CD4-positive, alpha-beta T cell treated with Interleukin-10 for 1 hour (primary cell): ENCODE results near the gene NECTIN2.
"Not testable (repeated sequence)": the region's sequence is repeated elsewhere in the genome, so short reads cannot be mapped to it uniquely, and the experiment has no call there.

Experiments used
- DNase-seq: peaks from one replicate; pipeline ENCODE4 v3.0.0-alpha.2; 2020

Gene NECTIN2

GRCh38 chr19:44817725-44818465 lies 28.2 kb upstream of the NECTIN2 start:
- DNase-seq = no peak

DNA sequence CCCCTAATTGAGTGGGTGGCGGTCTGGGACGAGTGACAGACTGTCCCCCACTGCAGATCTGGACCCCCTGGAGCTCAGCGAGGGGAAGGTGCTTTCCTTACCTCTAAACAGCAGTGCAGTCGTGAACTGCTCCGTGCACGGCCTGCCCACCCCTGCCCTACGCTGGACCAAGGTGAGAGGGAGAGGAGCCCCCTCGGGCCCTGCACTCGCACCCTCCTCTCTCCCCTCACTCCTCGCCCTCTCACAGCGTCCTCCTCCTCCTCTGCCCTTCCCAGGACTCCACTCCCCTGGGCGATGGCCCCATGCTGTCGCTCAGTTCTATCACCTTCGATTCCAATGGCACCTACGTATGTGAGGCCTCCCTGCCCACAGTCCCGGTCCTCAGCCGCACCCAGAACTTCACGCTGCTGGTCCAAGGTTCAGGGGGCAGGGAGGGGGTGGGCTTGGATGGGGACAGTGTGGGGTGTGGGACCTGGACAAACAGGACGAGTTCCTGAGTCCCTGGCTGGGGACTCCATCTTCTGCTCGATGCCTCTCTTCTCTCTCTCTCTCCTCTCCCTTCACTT lies 27.5 kb upstream of the NECTIN2 start:
- no peak for DNase-seq

DNA sequence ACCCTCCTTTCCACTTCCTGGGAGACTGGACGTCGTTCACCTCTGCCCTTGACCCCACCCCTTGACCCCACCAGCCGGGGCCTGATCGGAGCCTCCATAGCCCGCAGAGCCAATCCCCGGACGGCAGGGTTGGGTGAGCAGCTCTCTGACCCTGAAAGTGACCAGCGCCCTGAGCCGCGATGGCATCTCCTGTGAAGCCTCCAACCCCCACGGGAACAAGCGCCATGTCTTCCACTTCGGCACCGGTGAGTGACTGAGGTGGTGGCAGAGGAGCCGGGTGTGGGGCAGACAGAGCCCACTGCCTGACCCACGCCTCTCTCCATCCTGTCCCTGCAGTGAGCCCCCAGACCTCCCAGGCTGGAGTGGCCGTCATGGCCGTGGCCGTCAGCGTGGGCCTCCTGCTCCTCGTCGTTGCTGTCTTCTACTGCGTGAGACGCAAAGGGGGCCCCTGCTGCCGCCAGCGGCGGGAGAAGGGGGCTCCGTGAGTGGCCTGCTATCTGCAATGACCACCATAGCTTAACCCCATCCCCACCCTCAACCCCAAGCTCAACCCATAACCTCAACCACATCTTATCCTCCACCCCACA lies 26.8 kb upstream of the NECTIN2 start:
- DNase-seq = no peak

- no peak for DNase-seq
Measured at GRCh38 chr19:44820648-44821609, 25.2 kb upstream of the NECTIN2 start.

- DNase-seq = no peak
Measured at GRCh38 chr19:44822177-44822576, 23.9 kb upstream of the NECTIN2 start.

DNA sequence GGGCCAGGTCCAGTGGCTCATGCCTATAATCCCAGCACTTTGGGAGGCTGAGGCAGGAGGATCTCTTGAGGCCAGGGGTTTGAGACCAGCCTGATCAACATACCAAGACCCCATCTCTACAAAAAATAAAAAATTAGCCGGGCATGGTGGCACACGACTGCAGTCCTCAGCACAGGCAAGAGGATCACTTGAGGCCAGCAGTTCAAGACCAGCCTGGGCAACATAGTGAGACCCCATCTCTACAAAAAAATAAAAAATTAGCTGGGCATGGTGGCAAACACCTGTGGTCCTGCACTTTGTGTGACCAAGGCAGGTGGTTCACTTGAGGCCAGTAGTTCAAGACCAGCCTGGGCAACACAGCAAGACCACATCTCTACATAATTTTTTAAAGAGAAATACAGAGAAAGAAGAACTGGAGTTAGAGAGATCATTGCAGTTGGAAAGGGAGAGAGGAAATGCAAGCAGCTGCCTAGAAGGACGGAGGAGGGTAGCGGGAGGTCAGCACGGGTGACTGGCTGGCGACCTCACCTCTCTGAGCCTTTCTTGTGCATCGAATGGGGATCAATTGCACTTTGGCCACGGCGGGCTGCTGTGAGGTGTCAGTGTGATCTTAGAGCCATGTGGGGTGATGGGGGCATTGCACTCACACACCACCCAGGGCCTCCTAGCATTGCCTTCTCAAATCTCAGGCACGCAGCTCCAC lies 23.3 kb upstream of the NECTIN2 start:
- no peak for DNase-seq

GRCh38 chr19:44823373-44823698 lies 22.8 kb upstream of the NECTIN2 start:
- DNase-seq = no peak

DNA sequence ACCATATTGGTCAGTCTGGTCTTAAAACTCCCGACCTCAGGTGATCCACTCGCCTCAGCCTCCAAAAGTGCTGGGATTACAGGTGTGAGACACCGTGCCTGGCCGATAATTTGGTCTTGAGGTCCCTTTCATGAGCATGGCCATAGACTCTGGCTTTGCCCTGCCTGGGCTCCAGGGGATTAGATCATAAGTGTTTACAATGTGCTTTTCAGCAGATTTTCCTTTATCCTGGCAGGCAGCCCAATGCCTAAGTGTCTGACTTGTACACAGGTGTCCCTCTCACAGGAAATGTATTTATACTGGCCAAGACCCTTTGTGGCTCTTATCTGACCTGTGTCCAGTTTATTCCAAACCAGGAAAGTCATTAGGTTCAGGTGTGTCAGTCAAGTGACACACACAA lies 21.3 kb upstream of the NECTIN2 start:
- DNase-seq = no peak

DNA sequence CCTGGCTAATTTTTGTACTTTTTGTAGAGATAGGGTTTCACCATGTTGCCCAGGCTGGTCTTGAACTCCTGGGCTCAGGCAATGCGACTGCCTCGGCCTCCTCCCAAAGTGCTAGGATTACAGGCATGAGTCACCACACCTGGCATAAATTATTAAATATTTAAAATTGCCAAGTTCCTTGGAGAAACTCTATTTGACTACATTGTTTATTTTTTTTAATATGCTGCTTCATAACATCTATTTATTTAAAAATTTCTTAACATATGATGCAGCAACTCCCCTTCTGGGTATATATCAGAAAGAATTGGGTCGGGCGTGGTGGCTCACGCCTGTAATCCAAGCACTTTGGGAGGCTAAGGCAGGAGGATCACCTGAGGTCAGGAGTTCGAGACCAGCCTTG lies 13.2 kb upstream of the NECTIN2 start:
- not testable (repeated sequence) for DNase-seq

GRCh38 chr19:44834399-44834798 lies 11.7 kb upstream of the NECTIN2 start:
- not testable (repeated sequence) for DNase-seq

DNA sequence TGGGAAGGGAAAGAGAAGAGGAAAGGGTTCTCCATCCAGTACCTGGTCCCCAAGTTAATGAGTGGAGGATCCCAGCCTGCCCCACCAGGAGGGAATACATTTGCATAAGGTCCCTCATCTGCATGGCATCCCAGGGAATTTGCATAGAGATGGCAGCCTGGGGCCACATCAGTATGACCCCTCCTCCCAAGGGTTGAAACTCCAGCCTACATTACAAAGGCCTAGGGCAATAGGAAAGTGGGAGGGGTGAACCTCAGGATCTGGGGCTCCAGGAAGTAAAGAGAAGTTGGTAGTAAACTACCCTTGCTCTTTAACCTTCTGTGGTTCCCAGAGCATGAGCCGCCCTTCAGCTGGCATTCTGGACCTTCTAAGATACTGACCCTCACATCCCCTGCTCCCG lies 6.8 kb upstream of the NECTIN2 start:
- DNase-seq = no peak

DNA sequence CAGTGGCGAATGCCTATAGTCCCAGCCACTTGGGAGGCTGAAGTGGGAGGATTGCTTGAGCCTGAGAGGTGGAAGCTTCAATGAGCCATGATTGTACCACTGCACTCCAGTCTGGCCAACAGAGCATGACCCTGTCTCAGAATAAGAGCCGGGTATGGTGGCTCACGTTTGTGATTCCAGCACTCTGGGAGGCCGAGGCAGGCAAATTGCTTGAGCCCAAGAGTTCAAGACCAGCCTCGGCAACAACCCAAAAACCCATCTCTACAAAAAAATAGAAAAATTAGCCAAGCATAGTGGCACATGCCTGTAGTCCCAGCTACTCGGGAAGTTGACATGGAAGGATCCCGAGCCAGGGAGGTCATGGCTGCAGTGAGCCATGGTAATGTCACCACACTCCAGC lies 5.3 kb upstream of the NECTIN2 start:
- no peak for DNase-seq

DNA sequence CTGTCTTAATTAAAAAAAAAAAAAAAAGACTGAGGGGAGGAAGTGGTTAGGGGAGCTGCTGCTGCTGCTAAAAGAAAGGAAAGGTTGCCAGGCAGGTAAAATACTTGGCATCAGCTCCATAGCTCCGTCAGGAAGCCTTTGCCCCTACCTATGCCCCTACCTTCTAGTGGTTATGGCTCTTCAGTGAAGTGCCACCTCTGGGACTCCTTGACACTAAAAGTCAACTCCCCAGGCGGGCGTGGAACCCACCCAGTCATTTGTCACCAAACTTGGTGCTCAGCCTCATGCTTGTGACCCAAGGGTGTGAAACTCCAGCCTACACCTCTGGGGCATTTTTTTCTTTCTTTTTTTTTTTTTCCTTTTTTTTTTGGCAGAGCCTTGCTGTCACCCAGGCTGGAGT lies 4.9 kb upstream of the NECTIN2 start:
- no peak for DNase-seq

GRCh38 chr19:44845286-44845611 lies 848 bp upstream of the NECTIN2 start:
- no peak for DNase-seq

- DNase-seq = no peak
Measured at GRCh38 chr19:44846455-44847143, 502 bp downstream of the NECTIN2 start.

DNA sequence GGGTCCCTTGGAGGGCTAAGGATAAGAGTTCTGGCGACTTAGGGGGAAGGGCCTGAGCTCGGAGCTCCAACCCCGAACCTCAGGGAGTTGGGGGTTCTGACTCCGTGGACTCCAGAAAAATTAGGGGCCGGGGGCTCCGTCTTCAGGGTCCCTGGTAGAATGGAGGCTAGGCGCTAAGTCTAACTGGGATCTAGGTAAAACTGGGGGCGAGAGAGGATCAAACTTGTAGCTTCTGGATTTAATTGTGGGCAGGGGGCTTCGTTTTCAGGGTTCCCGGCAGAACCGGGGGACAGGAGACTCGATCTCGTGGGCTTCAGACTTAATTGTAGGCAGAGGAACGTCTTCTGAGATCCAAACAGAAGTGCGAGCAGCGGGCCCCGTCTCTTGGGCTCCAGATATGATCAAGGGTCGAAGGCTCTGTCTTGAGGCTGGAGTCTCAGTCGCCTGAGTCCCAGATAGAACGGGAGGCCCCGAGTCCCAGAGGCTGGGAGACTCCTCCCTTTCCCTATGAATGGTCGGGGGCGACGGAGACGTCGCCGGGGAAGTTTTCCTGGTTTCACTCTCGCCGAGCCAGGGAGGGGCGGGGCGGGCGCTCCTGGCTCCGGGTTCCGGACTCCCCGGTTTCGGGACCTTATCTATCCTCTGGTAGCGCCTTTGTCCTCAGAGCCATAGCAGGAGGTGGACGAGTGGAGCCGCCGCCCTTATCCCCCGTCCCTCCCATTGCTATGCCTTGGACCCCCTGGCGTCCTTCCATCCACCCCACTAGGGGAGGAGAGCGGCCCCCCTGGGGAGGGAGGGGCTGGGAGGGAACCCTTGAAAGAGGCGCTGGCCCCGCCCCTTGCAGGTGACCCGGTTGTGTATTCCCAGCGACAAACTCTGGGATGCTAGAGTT lies 1.3 kb downstream of the NECTIN2 start:
- DNase-seq = peak; percentile 17

DNA sequence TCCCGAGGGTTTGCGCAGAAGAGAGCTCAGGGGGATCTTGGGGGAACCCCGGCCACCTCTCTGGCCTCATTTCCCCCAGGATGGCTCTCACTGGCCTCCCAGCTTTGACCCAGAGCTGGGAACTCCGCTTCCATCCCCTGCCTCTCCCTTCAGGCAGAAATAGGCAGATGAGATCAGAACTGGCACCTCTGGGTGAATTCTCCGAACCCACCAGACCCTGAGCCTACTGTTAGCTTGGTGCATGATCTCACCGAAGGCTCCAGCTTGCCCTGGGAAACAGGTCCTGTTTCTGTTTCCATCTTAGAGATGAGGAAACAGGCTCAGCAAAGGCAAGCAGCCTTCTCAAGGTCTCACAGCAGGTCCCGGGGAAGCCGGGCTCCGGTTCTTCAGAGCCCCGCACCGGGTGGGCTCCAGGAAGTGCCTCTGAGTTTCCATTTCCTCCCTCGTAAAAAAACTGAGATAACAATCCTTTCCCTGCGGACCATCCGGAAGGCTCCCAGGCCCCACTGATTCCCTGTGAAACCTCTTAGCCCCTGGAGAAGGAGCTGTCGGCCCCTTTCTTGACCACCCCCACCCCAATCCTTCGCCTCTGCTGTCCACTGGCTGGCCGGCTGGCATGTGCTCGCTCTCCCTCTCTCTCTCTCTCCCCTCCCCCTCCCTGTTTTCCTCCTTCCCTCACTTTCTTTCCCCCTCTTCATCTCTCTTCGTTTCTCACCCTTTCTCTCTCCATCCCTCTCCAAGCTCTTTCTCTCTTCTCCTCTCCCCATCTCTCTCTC lies 2.1 kb downstream of the NECTIN2 start:
- no peak for DNase-seq

DNA sequence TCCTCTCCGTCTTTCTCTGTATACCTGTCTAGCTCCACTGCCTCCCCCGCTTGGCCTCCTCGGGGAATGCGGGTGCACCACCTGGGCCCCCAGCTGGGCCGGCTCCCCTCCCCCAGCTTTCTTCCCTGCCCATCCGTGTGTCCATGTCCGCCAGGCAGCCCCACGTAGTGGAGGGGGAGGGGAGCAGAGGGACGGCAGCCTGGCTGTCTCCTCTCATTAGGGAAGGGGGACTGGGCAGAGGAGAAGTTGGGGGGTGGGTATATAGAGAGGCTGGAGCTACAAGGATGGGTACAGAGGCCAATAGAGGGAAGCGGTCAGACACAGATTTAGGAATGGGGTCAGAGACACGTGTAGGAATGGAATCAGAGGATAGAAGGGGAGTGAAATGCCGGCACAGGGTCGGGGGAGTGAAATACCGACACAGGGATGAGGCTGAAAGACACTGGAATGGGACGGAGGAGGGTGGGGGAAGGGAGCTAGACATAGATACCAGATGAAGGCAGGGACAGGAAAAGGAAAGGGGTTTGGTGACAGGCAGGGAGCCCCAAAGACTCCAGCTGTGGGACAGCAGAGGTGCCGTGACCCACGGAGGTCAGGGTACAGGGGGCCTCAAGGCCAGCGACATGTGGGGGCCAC lies 2.8 kb downstream of the NECTIN2 start:
- no peak for DNase-seq

DNA sequence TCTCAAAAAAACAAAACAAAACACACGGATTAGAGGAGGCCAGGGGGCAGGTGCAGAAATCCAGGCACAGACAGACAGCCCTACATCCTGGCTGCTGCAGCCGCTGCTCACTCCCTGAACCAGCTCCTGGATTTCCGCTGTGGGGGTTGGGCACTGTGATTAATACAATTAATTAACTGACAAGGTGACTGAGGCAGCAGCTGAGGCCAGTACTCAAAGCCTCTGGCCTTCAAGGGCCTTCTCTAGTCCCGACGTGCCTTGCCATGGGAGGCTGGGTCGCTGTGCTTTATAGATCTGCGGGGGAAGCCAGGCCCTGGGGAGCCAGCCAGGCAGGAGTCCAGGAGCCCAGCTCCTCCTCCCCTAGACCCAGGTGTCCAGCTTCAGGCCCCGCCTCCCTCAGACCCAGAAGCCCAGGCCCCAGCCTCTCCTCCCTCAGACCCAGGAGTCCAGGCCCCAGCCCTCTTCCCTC lies 4.6 kb downstream of the NECTIN2 start:
- no peak for DNase-seq

GRCh38 chr19:44851427-44851826 lies 5.3 kb downstream of the NECTIN2 start:
- DNase-seq = no peak
